GM21423 (cell line): ENCODE measurements around the gene KATNB1.
"Not testable (repeated sequence)": the region's sequence is repeated elsewhere in the genome, so short reads cannot be mapped to it uniquely, and the experiment has no call there.

Experiments
- ATAC-seq: cut with Tn5 transposase; IDR thresholded peaks from one replicate; pipeline ENCODE4 v1.9.1; 2021; ENCODE audit warnings: mild to moderate bottlenecking, moderate library complexity; ENCODE audit not compliant: unreplicated experiment

The KATNB1 gene

DNA sequence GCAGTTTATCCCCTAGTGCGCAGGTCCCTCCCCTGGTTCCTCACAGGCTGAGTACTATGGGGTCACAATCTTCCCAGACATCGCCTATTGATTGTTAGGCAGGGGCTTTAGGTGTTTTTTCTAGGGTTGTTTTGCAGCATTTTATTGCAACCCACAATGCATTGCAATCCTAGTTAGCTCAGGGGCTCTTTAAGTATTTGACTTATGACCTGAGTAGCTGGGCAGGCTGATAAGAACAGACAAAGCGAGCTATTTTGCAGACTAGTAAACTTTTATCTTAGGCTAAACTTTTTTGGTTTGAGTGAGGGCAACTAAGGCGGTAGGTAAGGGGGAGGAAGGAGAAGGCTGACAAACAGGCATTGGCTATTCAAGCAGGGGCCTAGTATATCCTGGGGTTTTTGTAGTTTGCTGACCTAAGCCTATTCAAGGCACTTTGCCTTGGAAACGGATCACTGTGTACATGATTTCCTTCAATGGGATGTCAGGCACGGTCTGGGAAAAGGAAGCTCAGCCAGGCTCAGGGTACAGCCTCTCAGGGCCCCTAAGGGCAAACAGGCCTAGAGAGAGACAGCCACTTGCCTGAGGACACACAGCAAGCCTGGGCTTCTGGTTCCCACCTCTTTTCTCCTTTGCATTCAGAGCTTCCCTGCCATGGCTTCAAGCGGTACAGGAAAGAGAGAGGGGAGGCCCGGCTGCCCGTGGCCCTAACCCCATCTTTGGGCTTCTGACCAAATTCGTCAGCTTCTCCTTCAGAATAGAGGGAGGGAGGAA is 34.6 kb upstream of the KATNB1 start:
- no peak for ATAC-seq

- no peak for ATAC-seq
Measured at GRCh38 chr16:57701759-57702371, 33.7 kb upstream of the KATNB1 start.

- no peak for ATAC-seq
Measured at GRCh38 chr16:57703416-57704010, 32.1 kb upstream of the KATNB1 start.

GRCh38 chr16:57704011-57704904 is 31.3 kb upstream of the KATNB1 start:
- ATAC-seq = no peak

GRCh38 chr16:57704905-57705852 is 30.4 kb upstream of the KATNB1 start:
- ATAC-seq = no peak

DNA sequence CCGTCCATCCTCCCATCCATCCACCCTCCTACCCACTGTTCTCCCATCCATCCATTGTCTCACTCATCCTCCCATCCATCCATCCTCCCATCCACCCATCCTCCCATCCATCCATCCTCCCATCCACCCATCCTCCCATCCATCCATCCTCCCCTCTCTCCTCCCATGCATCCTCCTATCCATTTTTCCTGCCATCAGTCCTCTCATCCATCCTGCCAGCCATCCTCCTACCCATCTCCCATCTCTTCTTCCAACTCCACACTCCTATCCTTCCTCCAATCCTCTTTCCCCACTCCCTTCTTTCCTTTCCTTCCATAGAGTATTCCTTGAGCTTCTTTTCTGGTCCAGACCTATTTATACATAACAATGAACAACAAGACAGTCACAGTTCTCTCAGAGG is 28.9 kb upstream of the KATNB1 start:
- no peak for ATAC-seq

- ATAC-seq = no peak
Measured at GRCh38 chr16:57707331-57707730, 28.2 kb upstream of the KATNB1 start.

DNA sequence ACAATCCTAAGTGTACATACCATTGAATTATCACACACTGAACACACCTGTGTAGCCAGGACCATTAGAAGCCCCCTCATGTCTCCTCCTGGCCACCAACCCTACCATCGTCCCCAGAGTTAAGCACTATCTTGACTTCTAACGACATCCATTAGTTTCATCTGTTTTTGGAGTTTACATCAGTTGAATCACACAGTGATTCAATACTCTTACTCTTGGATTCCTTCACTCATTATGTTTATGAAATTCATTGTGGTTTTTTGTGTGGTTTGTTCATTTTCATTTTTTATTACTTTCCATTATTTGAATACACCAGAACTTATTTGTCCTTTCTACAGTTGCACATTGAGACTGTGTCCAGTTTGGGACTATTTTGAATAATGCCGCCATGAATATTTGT is 27.4 kb upstream of the KATNB1 start:
- ATAC-seq = no peak

GRCh38 chr16:57709663-57710062 is 25.9 kb upstream of the KATNB1 start:
- no peak for ATAC-seq

DNA sequence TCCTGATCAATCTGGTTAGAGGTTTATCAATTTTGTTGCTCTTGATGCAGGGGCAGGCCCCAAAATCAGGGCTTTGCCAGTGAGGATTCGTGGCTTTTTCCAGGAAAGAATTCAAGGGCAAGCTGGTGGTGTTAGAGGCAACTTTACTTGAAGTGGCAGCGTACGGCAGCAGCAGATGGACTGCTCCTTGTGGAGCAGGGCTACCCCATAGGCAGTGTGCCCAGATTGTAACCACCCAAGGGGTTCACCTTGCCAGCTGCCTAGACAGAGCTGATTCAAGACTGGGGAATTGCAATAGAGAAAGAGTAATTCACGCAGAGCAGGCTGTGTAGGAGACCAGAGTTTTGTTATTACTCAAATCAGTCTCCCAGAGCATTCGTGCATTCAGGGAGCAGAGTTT is 24.2 kb upstream of the KATNB1 start:
- no peak for ATAC-seq

DNA sequence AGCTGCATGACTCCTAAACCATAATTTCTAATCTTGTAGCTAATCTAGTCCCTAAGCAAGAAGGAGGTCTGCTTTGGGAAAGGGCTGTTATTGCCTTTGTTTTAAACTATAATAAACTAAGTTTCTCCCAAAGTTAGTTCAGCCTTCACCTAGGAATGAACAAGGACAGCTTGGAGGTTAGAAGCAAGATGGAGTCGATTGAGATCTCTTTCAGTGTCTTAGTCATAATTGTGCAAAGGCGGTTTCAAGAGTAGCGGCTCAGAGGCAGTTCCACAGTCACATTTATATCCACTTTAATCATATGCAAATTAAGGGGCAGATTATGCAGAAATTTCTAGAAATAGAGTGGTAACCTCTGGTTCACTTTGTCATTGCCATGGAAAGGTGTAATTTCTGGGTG is 23.6 kb upstream of the KATNB1 start:
- no peak for ATAC-seq

DNA sequence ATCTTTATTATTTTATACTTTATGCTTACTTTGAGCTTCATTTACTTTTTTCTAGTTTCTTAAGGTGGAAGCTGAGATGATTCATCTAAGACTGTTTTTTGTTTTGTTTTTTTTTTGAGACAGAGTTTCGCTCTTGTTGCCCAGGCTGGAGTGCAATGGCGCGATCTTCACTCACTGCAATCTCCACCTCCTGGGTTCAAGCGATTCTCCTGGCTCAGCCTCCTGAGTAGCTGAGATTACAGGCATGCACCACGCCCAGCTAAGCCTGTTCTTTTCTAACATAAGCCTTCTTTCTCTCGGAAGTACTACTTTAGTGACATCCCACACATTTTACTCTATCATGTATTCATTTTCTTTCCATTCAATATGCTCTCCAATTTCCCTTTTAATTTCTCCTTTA is 23.0 kb upstream of the KATNB1 start:
- not testable (repeated sequence) for ATAC-seq

- ATAC-seq = no peak
Measured at GRCh38 chr16:57713596-57713995, 22.0 kb upstream of the KATNB1 start.

GRCh38 chr16:57714047-57714446 is 21.5 kb upstream of the KATNB1 start:
- ATAC-seq = no peak

DNA sequence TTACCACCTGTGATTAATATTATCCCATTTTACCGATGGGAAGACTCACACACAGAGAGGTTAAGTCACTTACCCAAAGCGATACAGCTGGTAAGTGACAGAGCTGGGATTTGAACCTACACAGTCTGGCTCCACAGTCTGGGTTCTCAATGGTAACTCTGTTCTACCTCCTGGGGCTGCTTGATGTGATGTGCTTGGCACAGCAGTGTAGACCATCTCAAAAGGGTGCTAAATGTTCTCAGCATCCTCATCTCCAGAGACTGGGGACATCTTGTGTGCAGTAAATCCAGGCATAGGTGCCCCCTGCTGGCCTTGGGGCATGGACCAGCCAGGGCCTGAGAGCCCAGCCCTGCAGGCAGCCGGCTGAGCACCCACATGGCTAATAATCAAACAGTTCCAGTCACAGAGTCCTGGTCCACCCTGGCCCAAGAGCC is 15.4 kb upstream of the KATNB1 start:
- ATAC-seq = no peak

GRCh38 chr16:57721356-57722209 is 14.0 kb upstream of the KATNB1 start:
- ATAC-seq = no peak

DNA sequence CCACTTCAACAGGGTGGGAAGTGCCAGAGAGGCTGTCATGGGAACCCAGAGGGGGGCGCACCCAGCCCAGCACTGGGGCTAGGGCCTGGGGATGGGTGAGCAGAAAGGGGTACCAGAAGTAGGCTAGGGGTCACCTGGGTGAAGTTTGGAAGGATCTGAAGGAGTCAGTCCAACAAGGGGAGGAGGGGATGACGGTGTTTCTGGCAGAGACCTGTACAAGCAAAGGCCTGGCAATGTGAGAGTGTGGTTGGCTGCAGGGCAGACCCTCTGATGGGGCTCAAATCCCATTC is 13.4 kb upstream of the KATNB1 start:
- ATAC-seq = no peak

- ATAC-seq = no peak
Measured at GRCh38 chr16:57722651-57723050, 12.9 kb upstream of the KATNB1 start.

GRCh38 chr16:57723170-57723569 is 12.4 kb upstream of the KATNB1 start:
- ATAC-seq = no peak
